GM12875 (cell line): ENCODE results near the gene AVPI1.

Experiments used
- H3K4me3 ChIP-seq: one replicate; pipeline ENCODE4 v1.5.1; 2011; ENCODE audit warnings: low read depth, low read length, control low read depth
- CTCF ChIP-seq: IDR thresholded peaks from 2 replicates; pipeline ENCODE4 v1.5.1; 2011; ENCODE audit warnings: low read depth, mild to moderate bottlenecking, control low read depth, inconsistent platforms, low read length, moderate library complexity, borderline replicate concordance; ENCODE audit not compliant: insufficient read depth

The AVPI1 gene

DNA sequence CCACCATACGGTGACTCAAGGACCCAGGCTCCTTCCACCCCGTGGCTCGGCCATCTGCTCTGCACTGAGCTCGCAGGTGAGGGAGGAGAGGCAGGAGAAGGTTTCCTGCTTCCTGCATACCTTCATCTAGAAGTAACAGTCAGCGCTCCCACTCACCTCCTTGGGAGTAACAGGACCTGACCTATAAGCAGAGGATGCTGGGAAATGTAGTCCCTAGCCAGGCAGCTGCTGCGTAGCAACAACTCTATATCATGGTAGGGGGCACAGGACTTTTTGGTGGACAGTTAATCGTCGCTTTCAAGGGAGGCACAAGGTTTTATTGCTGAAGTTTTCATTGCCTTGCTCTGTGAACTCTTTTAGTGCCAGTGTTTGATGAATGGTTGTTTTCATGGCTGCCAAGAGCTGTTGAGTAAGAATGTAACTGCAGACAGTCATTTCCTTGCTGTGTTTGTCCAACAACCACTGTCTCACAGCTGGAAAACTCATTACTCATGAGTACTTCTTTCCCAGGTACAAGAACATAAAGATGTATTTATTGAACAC is 39.7 kb upstream of the AVPI1 start:
- H3K4me3 ChIP-seq: no peak overlapping the region
- no peak for TF ChIP-seq CTCF

DNA sequence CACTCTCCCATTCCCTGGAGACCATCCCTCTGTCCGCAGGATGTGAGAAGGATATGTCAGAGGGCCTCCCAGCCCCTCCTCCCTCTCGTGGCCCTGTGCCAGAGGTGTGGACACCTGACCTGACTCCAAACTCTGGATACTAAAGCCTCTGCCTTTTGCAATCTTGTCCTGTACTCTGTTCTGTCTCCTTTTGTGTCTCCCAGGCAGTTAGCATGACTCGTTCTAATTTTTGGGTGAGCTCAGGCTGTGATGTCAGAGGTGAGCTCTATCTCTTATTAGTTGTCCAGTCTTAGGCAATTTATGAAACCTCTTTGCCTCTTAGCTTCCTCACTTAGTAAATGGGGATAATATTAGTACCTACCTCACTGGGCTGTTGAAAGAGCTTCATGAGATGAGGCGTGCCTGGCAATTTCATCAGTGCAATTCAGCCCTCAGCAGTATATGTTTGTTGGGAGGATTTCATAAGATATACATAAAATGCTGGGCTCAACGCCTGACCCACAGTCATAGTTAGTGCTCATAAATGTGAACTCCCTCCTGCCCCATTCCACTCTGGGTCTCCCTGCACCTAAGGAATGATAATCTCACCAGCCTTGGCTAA is 37.4 kb upstream of the AVPI1 start:
- no peak for TF ChIP-seq CTCF
- H3K4me3 ChIP-seq: no peak overlapping the region

DNA sequence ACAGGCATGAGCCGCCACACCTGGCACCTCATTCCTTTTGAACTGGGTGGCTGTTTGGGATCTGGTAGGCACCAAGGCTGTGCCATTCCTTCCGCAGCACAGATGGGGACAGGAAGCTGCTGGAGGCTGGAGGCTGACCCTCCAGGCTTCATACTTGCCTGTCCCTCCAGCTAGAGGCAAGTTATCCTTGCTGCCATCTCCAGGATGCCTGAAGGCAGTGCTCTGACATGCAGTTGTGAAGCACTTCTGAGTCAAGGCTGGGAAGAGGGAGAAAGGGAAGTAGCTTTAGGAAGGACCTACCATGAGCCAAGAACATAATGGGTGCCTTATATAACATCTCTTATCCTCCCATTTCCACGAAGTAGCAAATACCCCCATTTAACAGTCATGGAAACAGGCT is 36.0 kb upstream of the AVPI1 start:
- no peak overlapping the region for H3K4me3 ChIP-seq
- TF ChIP-seq CTCF: no peak

DNA sequence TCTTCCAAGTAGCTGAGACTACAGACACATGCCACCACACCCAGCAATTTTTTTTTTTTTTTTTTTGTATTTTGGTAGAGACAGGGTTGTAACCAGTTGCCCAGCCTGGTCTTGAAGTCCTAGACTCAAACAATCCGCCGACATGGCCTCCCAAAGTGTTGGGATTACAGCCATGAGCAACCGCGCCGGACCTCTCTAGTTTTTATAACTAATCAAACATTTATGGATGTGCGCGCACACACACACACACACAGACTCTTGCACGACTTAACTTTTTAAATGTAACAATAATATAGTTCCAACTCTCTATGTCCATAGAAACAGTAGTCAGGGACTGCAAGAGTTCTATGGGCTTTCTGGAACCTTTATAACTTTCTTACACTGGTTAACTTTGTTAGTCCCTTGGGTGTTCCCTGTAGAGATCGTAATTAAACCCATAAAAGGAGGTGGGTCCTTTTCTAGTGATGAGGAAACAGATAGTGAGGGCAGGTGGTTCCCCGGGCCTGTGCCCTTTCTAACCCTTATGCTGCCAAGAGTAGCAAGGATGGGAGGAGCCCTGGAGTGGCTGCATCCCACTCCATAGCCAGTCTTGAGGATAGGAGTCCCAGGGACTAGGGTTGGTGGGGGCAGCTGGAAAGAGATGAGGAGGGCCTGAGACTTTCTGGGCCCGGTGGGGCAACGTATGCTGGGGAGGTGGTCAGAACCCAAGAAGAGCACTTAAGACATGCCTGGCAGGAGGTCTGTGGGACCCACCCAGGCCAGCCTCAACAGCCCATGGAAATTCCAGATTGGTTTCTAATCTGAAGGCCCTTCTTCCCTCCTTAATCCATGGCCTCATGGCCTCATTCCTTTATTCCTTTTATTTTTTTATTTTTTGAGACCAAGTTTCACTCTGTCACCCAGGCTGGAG is 35.1 kb upstream of the AVPI1 start:
- TF ChIP-seq CTCF: no peak

DNA sequence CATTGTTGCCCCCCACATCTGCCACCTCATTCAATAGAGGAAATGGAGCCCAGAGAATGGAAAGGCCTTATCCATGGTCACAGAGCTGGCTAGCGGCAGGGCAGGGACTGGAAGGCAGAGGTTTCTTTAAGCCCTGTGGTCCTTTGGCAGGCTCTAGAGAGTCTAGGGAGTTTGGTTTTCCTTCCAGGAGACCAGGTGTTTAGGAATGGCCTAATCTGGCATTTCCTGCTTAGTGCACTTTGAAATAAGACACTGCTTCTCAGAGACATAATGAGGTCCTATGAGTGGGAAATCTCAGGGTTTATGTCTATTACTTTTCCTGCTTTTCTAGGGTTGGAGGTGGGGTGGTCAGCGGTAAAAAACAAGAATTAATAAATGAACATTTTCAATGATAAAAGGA is 32.6 kb upstream of the AVPI1 start:
- TF ChIP-seq CTCF: no peak
- H3K4me3 ChIP-seq: no peak overlapping the region

More for the DNA sequence above, 35.1 kb upstream of the AVPI1 start:
- no peak overlapping the region for H3K4me3 ChIP-seq

GRCh38 chr10:97718659-97719142 is 31.7 kb upstream of the AVPI1 start:
- TF ChIP-seq CTCF: no peak
- H3K4me3 ChIP-seq: no peak overlapping the region
